ENCODE results near the gene TOMM7.
"Not testable (repeated sequence)": the region's sequence is repeated elsewhere in the genome, so short reads cannot be mapped to it uniquely, and the experiment has no call there.

TOMM7 gene

GRCh38 chr7:22779730-22780323 lies 42.8 kb downstream of the TOMM7 start:
- not testable (repeated sequence) for DNase-seq

- DNase-seq: no peak
These were observed 45.7 kb downstream of the TOMM7 start for GRCh38 chr7:22776964-22777363.

- DNase-seq: no peak
These were observed 49.8 kb downstream of the TOMM7 start for GRCh38 chr7:22772885-22773284.

- DNase-seq: no peak
These were observed 50.8 kb downstream of the TOMM7 start for GRCh38 chr7:22771872-22772228.

- DNase-seq: no peak
These were observed 51.3 kb downstream of the TOMM7 start for GRCh38 chr7:22771194-22771871.

DNA sequence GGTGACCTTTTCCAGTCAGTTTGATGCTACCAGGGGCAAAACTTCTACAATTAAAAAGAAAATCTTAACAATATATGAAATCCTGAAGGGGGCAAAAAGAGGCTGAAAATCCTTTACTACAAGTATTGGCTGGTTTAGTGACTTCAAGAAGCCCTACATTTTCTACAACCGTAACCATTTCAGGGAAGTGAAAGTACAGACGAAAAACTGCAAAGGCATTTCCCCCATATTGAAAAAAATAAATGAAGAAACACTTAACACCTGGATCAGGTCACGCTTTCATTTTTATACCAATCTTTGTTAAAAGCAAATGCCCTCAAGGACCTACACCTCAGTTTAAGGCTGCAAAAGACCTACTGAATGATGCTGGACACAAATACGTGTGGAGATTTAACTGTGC lies 57.0 kb downstream of the TOMM7 start:
- DNase-seq: no peak
